HUES6 (cell line): ENCODE data around the gene AREL1.

Source experiments
- H3K27ac ChIP-seq: 2 replicates; pipeline ENCODE4 v1.7.0; 2013; ENCODE audit warnings: low read depth, mild to moderate bottlenecking, low read length, inconsistent platforms
- H3K27me3 ChIP-seq: 2 replicates; pipeline ENCODE4 v1.6.1; 2013; ENCODE audit warnings: low read length; ENCODE audit not compliant: control insufficient read depth, insufficient read depth
- H3K36me3 ChIP-seq: 2 replicates; pipeline ENCODE4 v1.6.1; 2013; ENCODE audit warnings: low read length; ENCODE audit not compliant: control insufficient read depth, insufficient read depth
- H3K4me1 ChIP-seq: 2 replicates; pipeline ENCODE4 v1.6.1; 2013; ENCODE audit warnings: low read length; ENCODE audit not compliant: control insufficient read depth, insufficient read depth
- H3K4me3 ChIP-seq: 2 replicates; pipeline ENCODE4 v1.5.1; 2013; ENCODE audit warnings: low read depth, low read length
- H3K9ac ChIP-seq: one replicate; pipeline ENCODE4 v1.6.1; 2013; ENCODE audit warnings: mild to moderate bottlenecking, low read length
- H3K9me3 ChIP-seq: 2 replicates; pipeline ENCODE4 v1.6.1; 2013; ENCODE audit warnings: low read depth, low read length; ENCODE audit not compliant: control insufficient read depth, insufficient read depth

Gene AREL1

DNA sequence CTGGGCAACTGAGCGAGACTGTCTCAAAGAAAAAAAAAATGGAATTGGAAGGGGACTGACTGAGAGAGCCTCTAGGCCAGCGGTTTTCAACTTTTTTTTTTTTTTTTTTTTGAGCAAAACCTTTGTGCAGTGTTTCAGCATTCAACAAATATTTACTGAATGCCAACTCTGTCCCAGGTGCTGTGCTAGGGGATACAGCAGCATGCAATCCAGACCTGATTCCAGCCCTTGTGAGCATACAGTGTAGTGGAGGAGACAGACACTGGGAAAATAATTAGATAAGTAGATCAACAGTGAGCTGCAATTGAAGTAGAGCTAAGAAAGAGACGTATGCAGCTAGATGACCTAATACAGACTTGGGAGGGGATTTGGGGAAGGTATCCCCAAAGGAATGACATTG, 77.0 kb downstream of the AREL1 start:
- no peak overlapping the region for H3K4me3 ChIP-seq
- H3K4me1 ChIP-seq = peaks cover 34% of the 10 kb centered on the region
- H3K9me3 ChIP-seq = no peaks in the 10 kb centered on the region
- no peak overlapping the region for H3K27ac ChIP-seq
- no peaks in the 10 kb centered on the region for H3K27me3 ChIP-seq
- no peak overlapping the region for H3K9ac ChIP-seq
- H3K36me3 ChIP-seq = no peaks in the 10 kb centered on the region

GRCh38 chr14:74634964-74635363, 77.9 kb downstream of the AREL1 start:
- Histone ChIP-seq H3K4me3 (no peak overlapping the region), H3K27ac (no peak overlapping the region), H3K9me3 (no peaks in the 10 kb centered on the region), H3K4me1 (peaks cover 38% of the 10 kb centered on the region), H3K27me3 (no peaks in the 10 kb centered on the region), H3K36me3 (no peaks in the 10 kb centered on the region), H3K9ac (no peak overlapping the region)

DNA sequence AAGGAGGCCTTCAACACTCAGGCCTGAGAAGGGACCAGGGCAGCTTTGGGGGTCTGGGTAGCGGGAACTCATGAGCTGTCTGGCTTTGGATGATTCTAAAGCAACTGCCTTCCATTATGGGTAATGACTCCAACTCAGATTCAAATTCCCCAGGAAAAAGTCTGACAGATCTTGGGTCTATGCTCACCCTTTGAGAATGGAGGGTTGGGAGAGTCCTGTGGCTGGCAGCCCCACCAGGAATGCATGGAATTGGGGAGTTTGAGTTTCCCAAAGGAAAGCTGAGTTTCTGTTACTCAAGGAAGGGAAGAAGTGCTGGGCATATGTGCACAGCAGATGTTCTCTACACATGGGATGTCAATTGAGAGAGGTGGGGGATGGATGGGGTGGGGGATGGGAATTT, 78.4 kb downstream of the AREL1 start:
- Histone ChIP-seq H3K27ac (no peak overlapping the region), H3K4me3 (no peak overlapping the region), H3K9me3 (no peaks in the 10 kb centered on the region), H3K9ac (no peak overlapping the region), H3K36me3 (no peaks in the 10 kb centered on the region), H3K27me3 (no peaks in the 10 kb centered on the region), H3K4me1 (peaks cover 41% of the 10 kb centered on the region)

DNA sequence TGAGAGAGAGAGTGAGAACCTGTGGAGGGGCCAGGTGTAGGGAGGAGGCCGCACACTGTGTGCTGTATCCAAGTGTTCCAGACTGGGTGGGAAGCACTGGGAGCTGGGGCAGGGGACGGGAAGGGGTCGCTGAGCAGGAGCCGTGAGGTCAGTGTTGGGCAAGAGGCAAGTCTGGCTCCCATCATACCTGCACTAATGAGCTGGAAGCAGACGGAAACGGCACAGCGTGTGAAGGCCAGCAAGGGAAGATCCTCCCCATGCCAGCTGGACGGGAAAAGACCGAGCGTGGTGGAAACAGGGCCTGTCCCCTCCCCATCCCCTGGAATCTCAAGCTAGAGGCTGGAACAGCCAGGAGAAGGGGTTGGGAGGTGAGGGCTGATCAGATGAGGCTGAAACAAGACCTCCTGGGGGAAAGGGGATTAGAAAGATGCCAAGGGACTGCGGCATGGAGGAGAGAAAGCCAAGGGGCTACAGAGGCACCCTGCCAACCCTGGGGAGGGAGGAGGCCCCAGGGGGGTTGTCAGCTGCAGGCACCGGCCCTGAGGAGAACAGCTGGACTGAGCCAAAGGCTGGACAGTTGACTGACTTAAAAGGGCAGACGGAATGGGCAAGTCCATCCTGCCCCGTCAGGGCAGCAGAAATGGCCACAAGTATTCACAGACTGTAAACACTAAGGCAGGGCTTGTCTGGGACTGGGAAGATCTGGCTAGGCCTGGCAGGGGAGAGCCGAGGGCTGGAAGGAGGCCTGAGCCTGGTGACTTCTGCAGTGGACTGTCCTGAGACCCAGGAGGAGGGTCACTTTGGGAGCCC, 81.8 kb downstream of the AREL1 start:
- Histone ChIP-seq H3K9ac (no peak overlapping the region), H3K27me3 (no peaks in the 10 kb centered on the region), H3K4me1 (peaks cover 27% of the 10 kb centered on the region), H3K4me3 (no peak overlapping the region), H3K27ac (no peak overlapping the region), H3K9me3 (no peaks in the 10 kb centered on the region), H3K36me3 (no peaks in the 10 kb centered on the region)

- H3K36me3 ChIP-seq = no peaks in the 10 kb centered on the region
- no peak overlapping the region for H3K9ac ChIP-seq
- H3K4me3 ChIP-seq = no peak overlapping the region
- H3K9me3 ChIP-seq = no peaks in the 10 kb centered on the region
- no peaks in the 10 kb centered on the region for H3K27me3 ChIP-seq
- no peak overlapping the region for H3K27ac ChIP-seq
- H3K4me1 ChIP-seq = peaks cover 21% of the 10 kb centered on the region
These were observed 84.5 kb downstream of the AREL1 start for GRCh38 chr14:74628418-74628817.

- Histone ChIP-seq H3K27me3 (no peaks in the 10 kb centered on the region), H3K9ac (no peak overlapping the region), H3K9me3 (no peaks in the 10 kb centered on the region), H3K27ac (no peak overlapping the region), H3K36me3 (no peaks in the 10 kb centered on the region), H3K4me1 (peaks cover 20% of the 10 kb centered on the region), H3K4me3 (no peak overlapping the region)
These were observed 85.8 kb downstream of the AREL1 start for GRCh38 chr14:74627076-74627475.

- no peak overlapping the region; the same call in 1 of the 2 replicates for H3K27ac ChIP-seq
- no peaks in the 10 kb centered on the region for H3K9me3 ChIP-seq
- H3K4me3 ChIP-seq = no peak overlapping the region
- H3K4me1 ChIP-seq = peaks cover 44% of the 10 kb centered on the region
- no peaks in the 10 kb centered on the region for H3K27me3 ChIP-seq
- no peaks in the 10 kb centered on the region for H3K36me3 ChIP-seq
- no peak overlapping the region for H3K9ac ChIP-seq
These were observed 90.6 kb downstream of the AREL1 start for GRCh38 chr14:74622257-74622656.

DNA sequence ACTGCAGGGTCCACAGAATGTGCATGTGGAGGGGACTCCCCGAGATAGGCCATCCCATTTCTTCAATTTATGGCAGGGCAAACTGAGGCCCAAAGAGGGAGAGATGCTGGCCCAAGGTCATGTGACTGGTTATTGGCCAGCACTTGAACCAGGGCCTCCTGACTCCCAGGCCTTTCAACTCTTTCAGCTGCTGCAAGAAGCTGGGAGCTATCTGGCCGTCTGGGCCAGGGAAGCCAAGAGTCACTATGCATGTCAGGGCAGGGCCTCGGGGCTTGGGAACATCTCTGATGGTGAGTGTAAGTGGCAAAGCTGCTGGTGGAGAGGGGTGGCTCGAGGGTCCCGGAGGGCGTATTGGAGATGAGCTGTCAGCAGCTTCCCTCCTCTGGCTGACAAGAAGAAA, 91.3 kb downstream of the AREL1 start:
- peak overlapping the region; percentile 49; the same call in 1 of the 2 replicates for H3K27ac ChIP-seq

DNA sequence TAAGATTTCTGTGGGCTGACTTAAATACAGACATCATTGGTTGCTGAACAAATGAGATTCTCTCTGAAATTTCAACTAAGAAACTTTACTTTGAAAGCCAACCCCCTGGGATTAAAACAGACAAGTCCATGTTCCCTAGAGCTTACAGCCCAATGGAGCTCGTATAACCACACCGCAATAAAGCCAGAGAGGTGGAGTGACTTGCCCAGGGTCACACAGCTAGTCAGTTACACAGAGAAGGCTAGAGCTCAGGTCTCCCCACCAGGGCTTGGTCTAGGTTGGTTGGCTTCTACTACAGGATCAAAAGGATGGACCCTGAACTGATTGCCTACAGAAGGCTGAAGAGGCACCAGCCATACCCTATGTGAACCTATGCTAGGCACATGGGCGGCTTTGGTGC, 92.0 kb downstream of the AREL1 start:
- H3K27me3 ChIP-seq = no peaks in the 10 kb centered on the region
- H3K27ac ChIP-seq = no peak overlapping the region; the same call in 1 of the 2 replicates
- peaks cover 57% of the 10 kb centered on the region for H3K4me1 ChIP-seq
- no peak overlapping the region for H3K9ac ChIP-seq
- H3K4me3 ChIP-seq = no peak overlapping the region
- no peaks in the 10 kb centered on the region for H3K36me3 ChIP-seq
- H3K9me3 ChIP-seq = no peaks in the 10 kb centered on the region

More for the DNA sequence above, 91.3 kb downstream of the AREL1 start:
- Histone ChIP-seq H3K9me3 (no peaks in the 10 kb centered on the region), H3K4me1 (peaks cover 51% of the 10 kb centered on the region), H3K4me3 (no peak overlapping the region), H3K27me3 (no peaks in the 10 kb centered on the region), H3K36me3 (no peaks in the 10 kb centered on the region), H3K9ac (no peak overlapping the region)

- Histone ChIP-seq H3K36me3 (no peaks in the 10 kb centered on the region), H3K27ac (no peak overlapping the region; the same call in 1 of the 2 replicates), H3K9me3 (no peaks in the 10 kb centered on the region), H3K9ac (no peak overlapping the region), H3K4me3 (no peak overlapping the region), H3K4me1 (peaks cover 57% of the 10 kb centered on the region), H3K27me3 (no peaks in the 10 kb centered on the region)
These were observed 92.4 kb downstream of the AREL1 start for GRCh38 chr14:74620497-74620921.

- no peaks in the 10 kb centered on the region for H3K9me3 ChIP-seq
- no peak overlapping the region for H3K4me3 ChIP-seq
- H3K4me1 ChIP-seq = peaks cover 57% of the 10 kb centered on the region
- peak overlapping the region; percentile 29 for H3K9ac ChIP-seq
- H3K36me3 ChIP-seq = no peaks in the 10 kb centered on the region
- H3K27me3 ChIP-seq = no peaks in the 10 kb centered on the region
- H3K27ac ChIP-seq = no peak overlapping the region
These were observed 93.2 kb downstream of the AREL1 start for GRCh38 chr14:74619672-74620131.
